Endothelial cell of umbilical vein (primary cell): Measurements from ENCODE around the gene CRIM1. TPM values are rescaled to one million over a fixed set of nuclear protein-coding genes. Genes with fewer than 3 reads are reported as not detected.

Experiments used
- BruUV-seq: library from RNA; stranded (reverse); fragments of 400-500 nt; replicated peaks from 2 replicates; lab custom pipeline; 2021; lab: Mats Ljungman, UMichigan
- CTCF ChIA-PET: fragments of 300-600, 350-600 bp; sonication (Branson Sonifier 250); formaldehyde crosslinking; loops from one replicate; lab custom pipeline; 2021; ENCODE audit warnings: antibody characterized with exemption, inconsistent platforms; lab: Charles Lee
- POLR2A ChIA-PET: fragments of 300-600, 350-600 bp; sonication (Branson Sonifier 250); formaldehyde crosslinking; loops from one replicate; lab custom pipeline; 2021; ENCODE audit warnings: antibody characterized with exemption, inconsistent platforms; lab: Charles Lee
- DNase-seq: peaks from one replicate; pipeline ENCODE4 v3.0.0-alpha.2; 2011; ENCODE audit warnings: low read depth, low spot score
- FAIRE-seq: peaks from 2 replicates; lab custom pipeline; 2011; peaks lifted over from hg19 to GRCh38; lab: Jason Lieb, UNC
- H2AFZ ChIP-seq: 2 replicates; pipeline ENCODE4 v1.6.0; 2012; ENCODE audit warnings: low read depth, low read length, control low read depth, inconsistent platforms
- H3K27ac ChIP-seq: 2 replicates; pipeline ENCODE4 v1.5.1; 2011; ENCODE audit warnings: low read depth, mild to moderate bottlenecking, control low read depth, low read length, moderate library complexity; ENCODE audit not compliant: insufficient read depth
- H3K27me3 ChIP-seq, 2 experiments: 2 replicates each; pipeline versions ENCODE4 v1.6.0 to v1.6.1; 2011; ENCODE audit warnings: low read length in 2 of 2, mixed read lengths in 1 of 2; ENCODE audit not compliant: control insufficient read depth in 2 of 2, insufficient read depth in 2 of 2
- H3K36me3 ChIP-seq, 2 experiments: 2 replicates in 1 of 2; 3 replicates in 1 of 2; pipeline ENCODE4 v1.5.1; 2011; ENCODE audit warnings: low read length in 2 of 2, mild to moderate bottlenecking in 1 of 2, moderate library complexity in 1 of 2; ENCODE audit not compliant: control insufficient read depth in 2 of 2, insufficient read depth in 2 of 2; ENCODE audit errors: extremely low read depth in 1 of 2
- H3K4me1 ChIP-seq: 3 replicates; pipeline ENCODE4 v1.5.1; 2011; ENCODE audit warnings: mild to moderate bottlenecking, low read length; ENCODE audit not compliant: control insufficient read depth, insufficient read depth; ENCODE audit errors: extremely low read depth
- H3K4me2 ChIP-seq: 2 replicates; pipeline ENCODE4 v1.6.1; 2011; ENCODE audit warnings: low read length, control low read depth, mixed read lengths; ENCODE audit not compliant: insufficient read depth
- H3K4me3 ChIP-seq, 3 experiments: fragments of 200-600 bp in 1 of 3; sonication (generic), shearing (Covaris generic) in 1 of 3; replicated peaks in 1 of 3; 2 replicates each; pipeline ENCODE4 v1.5.1; 2011 to 2016; ENCODE audit warnings: control low read depth in 3 of 3, low read length in 3 of 3, mild to moderate bottlenecking in 2 of 3, inconsistent platforms in 1 of 3, low read depth in 1 of 3, moderate library complexity in 1 of 3; ENCODE audit not compliant: insufficient read depth in 1 of 3
- H3K79me2 ChIP-seq: 2 replicates; pipeline ENCODE4 v1.6.0; 2012; ENCODE audit warnings: low read length, inconsistent platforms; ENCODE audit not compliant: control insufficient read depth, insufficient read depth
- H3K9ac ChIP-seq: replicated peaks from 2 replicates; pipeline ENCODE3; 2011; ENCODE audit warnings: low read length, control low read depth; ENCODE audit not compliant: insufficient read depth; ENCODE audit errors: extremely low read depth
- H3K9me1 ChIP-seq: replicated peaks from 3 replicates; pipeline ENCODE4 v1.6.0; 2011; ENCODE audit warnings: mild to moderate bottlenecking, low read length; ENCODE audit not compliant: control insufficient read depth, insufficient read depth; ENCODE audit errors: extremely low read depth
- H3K9me3 ChIP-seq: replicated peaks from 2 replicates; pipeline ENCODE4 v1.5.1; 2012; ENCODE audit warnings: low read length, inconsistent platforms; ENCODE audit not compliant: control insufficient read depth, insufficient read depth
- H4K20me1 ChIP-seq: replicated peaks from 2 replicates; pipeline ENCODE3; 2011; ENCODE audit warnings: mild to moderate bottlenecking, low read length; ENCODE audit not compliant: control insufficient read depth, insufficient read depth; ENCODE audit errors: extremely low read depth
- EZH2 ChIP-seq: IDR thresholded peaks from 2 replicates; pipeline ENCODE4 v1.6.1; 2012; ENCODE audit warnings: borderline replicate concordance, low read depth, mild to moderate bottlenecking, moderate library complexity, low read length, inconsistent platforms; ENCODE audit not compliant: severe bottlenecking
- FOS ChIP-seq: IDR thresholded peaks from 2 replicates; pipeline ENCODE4 v1.6.1; 2011; ENCODE audit warnings: mild to moderate bottlenecking, low read length, moderate library complexity, borderline replicate concordance; ENCODE audit not compliant: insufficient read depth
- GATA2 ChIP-seq: IDR thresholded peaks from 2 replicates; pipeline ENCODE4 v1.7.0; 2011; ENCODE audit warnings: low read depth, mild to moderate bottlenecking, moderate library complexity, mixed read lengths, low read length; ENCODE audit not compliant: insufficient read length, insufficient read depth
- JUN ChIP-seq: IDR thresholded peaks from 2 replicates; pipeline ENCODE4 v1.6.1; 2011; ENCODE audit warnings: borderline replicate concordance, low read depth; ENCODE audit not compliant: insufficient read length, insufficient read depth
- MYC ChIP-seq: IDR thresholded peaks from one replicate; pipeline ENCODE4 v1.6.1; 2011; ENCODE audit warnings: mild to moderate bottlenecking, low read depth, low read length
- POLR2A ChIP-seq: IDR thresholded peaks from 2 replicates; pipeline ENCODE4 v1.6.1; 2012; ENCODE audit warnings: low read depth, mild to moderate bottlenecking, control low read depth, low read length
- POLR2AphosphoS5 ChIP-seq: IDR thresholded peaks from 2 replicates; pipeline ENCODE4 v1.6.1; 2012; ENCODE audit warnings: low read depth, mild to moderate bottlenecking, control low read depth, low read length, moderate library complexity; ENCODE audit not compliant: insufficient read depth
- dilution Hi-C: fragments of 300-500 bp; cut with MboI; formaldehyde crosslinking; loops from one replicate; pipeline ENCODE4 v1.15.0; 2019; ENCODE audit warnings: low sequenced_read_pairs; ENCODE audit not compliant: extremely low pct_ligation_motif_present
- intact Hi-C: fragments of 100-400 bp; cut with micrococcal nuclease; formaldehyde crosslinking; loops from one replicate; pipeline ENCODE4 v1.10.0; 2022
- polyA plus RNA-seq, 4 experiments: library from polyadenylated mRNA; depleted of rRNA in 3 of 4; stranded (reverse) in 3 of 4; unstranded in 1 of 4; fragments of >200 nt; gene quantifications; 2 replicates each; pipeline versions ENCODE4 v1.2.1 to v1.2.3, GENCODE V29; 2011 to 2012; ENCODE audit warnings: missing spikeins in 1 of 4
- total RNA-seq: library from RNA; stranded (reverse); gene quantifications from 2 replicates; pipeline ENCODE4 v1.2.3, GENCODE V29; 2021
- TF ChIP-seq, protein P1 (sequence below): IDR thresholded peaks from 2 replicates; pipeline ENCODE4 v1.6.1; 2011; ENCODE audit not compliant: insufficient read depth, insufficient read length
- TF ChIP-seq, protein P2 (sequence below), 2 donors: IDR thresholded peaks; 1 replicate in 1 of 2; 2 replicates in 1 of 2; pipeline ENCODE4 v1.5.1; 2011; ENCODE audit warnings: low read length in 2 of 2, mild to moderate bottlenecking in 2 of 2, moderate library complexity in 2 of 2, control low read depth in 1 of 2, inconsistent platforms in 1 of 2, low read depth in 1 of 2; ENCODE audit not compliant: insufficient read depth in 1 of 2; ENCODE audit errors: extremely low read depth in 1 of 2

Gene CRIM1
- total and polyA plus RNA-seq, 2 donors (not counting 3 experiments of a cell fraction or from before 2014, with no cell fraction given) = 422 to 649 TPM

DNA sequence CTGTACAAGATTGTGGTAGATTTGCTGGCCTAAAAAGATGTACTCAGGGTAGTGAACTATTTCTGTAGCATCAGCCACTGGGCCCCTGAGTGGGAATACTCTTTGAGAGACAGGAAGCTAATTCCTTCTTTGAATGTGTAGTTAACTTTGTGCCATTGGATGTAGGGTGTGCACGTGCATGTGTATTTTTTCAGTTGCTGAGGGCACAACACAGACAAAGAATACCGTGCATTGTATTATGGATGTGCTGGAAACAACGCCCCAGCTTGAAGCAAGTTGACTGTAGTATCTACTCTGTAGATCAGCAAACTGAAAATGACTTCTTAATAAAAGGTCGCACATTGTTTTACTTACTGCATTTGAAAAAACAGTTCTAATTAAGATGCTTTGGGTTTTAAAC is 14.1 kb downstream of the CRIM1 start:
- ChIA-PET CTCF (interaction anchor here (0.9 to 6.0 kb wide), 11 partner anchors 9 to 120 kb away, joined by 3 to 27 read pairs (median 4); no protein-coding TSS in a partner anchor), POLR2A (interaction anchor here (0.6 to 3.4 kb wide), 3 partner anchors 9 to 15 kb away, joined by 3 to 17 read pairs (median 3); partner anchors contain the start of gene CRIM1)
- no peak overlapping the region for H2AFZ ChIP-seq
- H3K9ac ChIP-seq = peak overlapping the region; percentile 72
- peak; percentile 35 for FAIRE-seq
- no peak overlapping the region for H3K4me3 ChIP-seq
- dilution Hi-C loops (no loop called here), intact Hi-C loops (loop anchor here (5.0 kb wide), 2 partner anchors 138 to 193 kb away; no protein-coding TSS in a partner anchor)
- BruUV-seq = no TSS peak
- TF ChIP-seq, protein P1, sequence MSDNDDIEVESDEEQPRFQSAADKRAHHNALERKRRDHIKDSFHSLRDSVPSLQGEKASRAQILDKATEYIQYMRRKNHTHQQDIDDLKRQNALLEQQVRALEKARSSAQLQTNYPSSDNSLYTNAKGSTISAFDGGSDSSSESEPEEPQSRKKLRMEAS = peak; percentile 33
- TF ChIP-seq POLR2AphosphoS5 (no peak), POLR2A (no peak), GATA2 (no peak)
- H3K4me1 ChIP-seq = peaks cover 99% of the 10 kb centered on the region
- peak; percentile 66 for DNase-seq
- no peaks in the 10 kb centered on the region for H3K9me1 ChIP-seq
- peaks cover 14% of the 10 kb centered on the region for H4K20me1 ChIP-seq
- H3K27ac ChIP-seq = peak overlapping the region; percentile 81
- peaks cover 100% of the 10 kb centered on the region for H3K79me2 ChIP-seq
- H3K9me3 ChIP-seq = no peaks in the 10 kb centered on the region
- H3K4me2 ChIP-seq = peak overlapping the region; percentile 71
- H3K36me3 ChIP-seq = peaks cover 3% of the 10 kb centered on the region in 2 experiments
- no peaks in the 10 kb centered on the region for H3K27me3 ChIP-seq

DNA sequence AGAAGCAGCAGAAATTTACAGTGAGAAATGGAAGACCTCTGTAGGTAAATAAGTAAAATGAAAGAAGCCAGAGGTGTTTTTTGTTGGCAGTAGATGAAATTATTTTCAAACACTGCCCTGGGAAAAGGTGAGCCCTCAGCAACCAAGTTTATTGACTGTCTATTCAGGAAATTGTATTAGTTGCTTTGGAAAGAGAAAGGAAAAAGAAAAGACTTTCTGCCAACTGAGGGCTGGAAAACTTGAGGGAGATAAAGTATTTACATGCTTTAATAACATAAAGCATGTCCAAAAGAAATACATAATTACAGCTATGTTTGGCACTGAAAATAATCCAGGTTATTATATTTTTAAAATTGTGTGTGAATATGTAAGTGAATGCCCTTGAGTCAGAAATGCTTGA is 14.7 kb downstream of the CRIM1 start:
- TF ChIP-seq GATA2 (no peak), FOS (no peak), EZH2 (no peak), MYC (no peak), JUN (no peak), POLR2AphosphoS5 (no peak), POLR2A (no peak)
- TF ChIP-seq, protein P1 = no peak
- TF ChIP-seq, protein P2, sequence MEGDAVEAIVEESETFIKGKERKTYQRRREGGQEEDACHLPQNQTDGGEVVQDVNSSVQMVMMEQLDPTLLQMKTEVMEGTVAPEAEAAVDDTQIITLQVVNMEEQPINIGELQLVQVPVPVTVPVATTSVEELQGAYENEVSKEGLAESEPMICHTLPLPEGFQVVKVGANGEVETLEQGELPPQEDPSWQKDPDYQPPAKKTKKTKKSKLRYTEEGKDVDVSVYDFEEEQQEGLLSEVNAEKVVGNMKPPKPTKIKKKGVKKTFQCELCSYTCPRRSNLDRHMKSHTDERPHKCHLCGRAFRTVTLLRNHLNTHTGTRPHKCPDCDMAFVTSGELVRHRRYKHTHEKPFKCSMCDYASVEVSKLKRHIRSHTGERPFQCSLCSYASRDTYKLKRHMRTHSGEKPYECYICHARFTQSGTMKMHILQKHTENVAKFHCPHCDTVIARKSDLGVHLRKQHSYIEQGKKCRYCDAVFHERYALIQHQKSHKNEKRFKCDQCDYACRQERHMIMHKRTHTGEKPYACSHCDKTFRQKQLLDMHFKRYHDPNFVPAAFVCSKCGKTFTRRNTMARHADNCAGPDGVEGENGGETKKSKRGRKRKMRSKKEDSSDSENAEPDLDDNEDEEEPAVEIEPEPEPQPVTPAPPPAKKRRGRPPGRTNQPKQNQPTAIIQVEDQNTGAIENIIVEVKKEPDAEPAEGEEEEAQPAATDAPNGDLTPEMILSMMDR (IDR thresholded peaks at IDR 0.05; ENCODE audit: extremely low read depth in 1 of 2, insufficient read depth in 1 of 2, low read depth in 1 of 2, low read length in 2 of 2) = no peak
- intact Hi-C loops = loop anchor here (5.0 kb wide), 2 partner anchors 137 to 192 kb away; no protein-coding TSS in a partner anchor
- CTCF ChIA-PET = interaction anchor here (0.9 to 7.1 kb wide), 12 partner anchors 7 to 120 kb away, joined by 3 to 41 read pairs (median 4); no protein-coding TSS in a partner anchor
- dilution Hi-C loops = no loop called here
- Histone ChIP-seq H3K27me3 (no peaks in the 10 kb centered on the region), H3K9me1 (no peaks in the 10 kb centered on the region), H3K36me3 (peaks cover 3% of the 10 kb centered on the region in 2 experiments), H4K20me1 (peaks cover 10% of the 10 kb centered on the region), H3K4me1 (peaks cover 99% of the 10 kb centered on the region), H3K9ac (peak overlapping the region; percentile 72), H3K4me2 (peak overlapping the region; percentile 71), H3K27ac (peak overlapping the region; percentile 81), H3K9me3 (no peaks in the 10 kb centered on the region), H3K79me2 (peaks cover 100% of the 10 kb centered on the region), H2AFZ (no peak overlapping the region), H3K4me3 (peak overlapping the region in 1 of 3 experiments; percentile 1)
- no TSS peak for BruUV-seq
- FAIRE-seq (no peak), DNase-seq (peak; percentile 55)
- POLR2A ChIA-PET = interaction anchor here (1.1 to 3.4 kb wide), 2 partner anchors 12 to 15 kb away, joined by 3 to 17 read pairs; partner anchors contain the start of gene CRIM1
